Peyer's patch (tissue), 4 donors: ENCODE measurements around the gene RNF166. TPM values are rescaled to one million over a fixed set of nuclear protein-coding genes. Genes with fewer than 3 reads are reported as not detected.

Source experiments
- DNase-seq, 3 donors: peaks; one replicate each; pipeline ENCODE4 v3.0.0-alpha.2; 2017 to 2019
- H3K27ac ChIP-seq, 4 donors: fragments of 200-600 bp; sonication (generic); one replicate each; pipeline ENCODE4 v1.5.1; 2016 to 2019
- H3K27me3 ChIP-seq, 2 donors: fragments of 200-600 bp; sonication (generic); one replicate each; pipeline ENCODE4 v1.5.1; 2019
- H3K36me3 ChIP-seq, 3 donors: fragments of 200-600 bp; sonication (generic); one replicate each; pipeline ENCODE4 v1.5.1; 2016 to 2019
- H3K4me1 ChIP-seq, 4 donors: fragments of 200-600 bp; sonication (generic); one replicate each; pipeline ENCODE4 v1.5.1; 2016 to 2019
- H3K4me3 ChIP-seq, 4 donors: fragments of 200-600 bp; sonication (generic); 1 replicate in 3 of 4; 2 replicates in 1 of 4; pipeline ENCODE4 v1.5.1; 2016 to 2019; ENCODE audit warnings: mild to moderate bottlenecking in 1 of 4
- H3K9me3 ChIP-seq, 4 donors: fragments of 200-600 bp; sonication (generic); one replicate each; pipeline ENCODE4 v1.5.1; 2016 to 2019; ENCODE audit warnings: mild to moderate bottlenecking in 1 of 4
- POLR2A ChIP-seq, 2 donors: fragments of 450-650 bp; IDR thresholded peaks; one replicate each; pipeline ENCODE4 v1.5.1; 2017; ENCODE audit warnings: antibody characterized with exemption in 2 of 2, mild to moderate bottlenecking in 2 of 2, moderate library complexity in 2 of 2
- total RNA-seq, 4 donors: library from RNA; depleted of rRNA; stranded (reverse); fragments of >200 nt; gene quantifications; one replicate each; pipeline ENCODE4 v1.1.0, GENCODE V29; 2016
- TF ChIP-seq, protein P1 (sequence below), 6 experiments: fragments of 450-650 bp in 4 of 6; fragments of 200-600 bp in 2 of 6; sonication (generic) in 1 of 6; IDR thresholded peaks; one replicate each; pipeline ENCODE4 v1.5.1; 2017 to 2019; ENCODE audit warnings: antibody characterized with exemption in 6 of 6, mild to moderate bottlenecking in 3 of 6, moderate library complexity in 1 of 6

The RNF166 gene
- total RNA-seq, 4 donors from 2014 or later, result 14.5 to 64.4 (median 23.1) TPM

DNA sequence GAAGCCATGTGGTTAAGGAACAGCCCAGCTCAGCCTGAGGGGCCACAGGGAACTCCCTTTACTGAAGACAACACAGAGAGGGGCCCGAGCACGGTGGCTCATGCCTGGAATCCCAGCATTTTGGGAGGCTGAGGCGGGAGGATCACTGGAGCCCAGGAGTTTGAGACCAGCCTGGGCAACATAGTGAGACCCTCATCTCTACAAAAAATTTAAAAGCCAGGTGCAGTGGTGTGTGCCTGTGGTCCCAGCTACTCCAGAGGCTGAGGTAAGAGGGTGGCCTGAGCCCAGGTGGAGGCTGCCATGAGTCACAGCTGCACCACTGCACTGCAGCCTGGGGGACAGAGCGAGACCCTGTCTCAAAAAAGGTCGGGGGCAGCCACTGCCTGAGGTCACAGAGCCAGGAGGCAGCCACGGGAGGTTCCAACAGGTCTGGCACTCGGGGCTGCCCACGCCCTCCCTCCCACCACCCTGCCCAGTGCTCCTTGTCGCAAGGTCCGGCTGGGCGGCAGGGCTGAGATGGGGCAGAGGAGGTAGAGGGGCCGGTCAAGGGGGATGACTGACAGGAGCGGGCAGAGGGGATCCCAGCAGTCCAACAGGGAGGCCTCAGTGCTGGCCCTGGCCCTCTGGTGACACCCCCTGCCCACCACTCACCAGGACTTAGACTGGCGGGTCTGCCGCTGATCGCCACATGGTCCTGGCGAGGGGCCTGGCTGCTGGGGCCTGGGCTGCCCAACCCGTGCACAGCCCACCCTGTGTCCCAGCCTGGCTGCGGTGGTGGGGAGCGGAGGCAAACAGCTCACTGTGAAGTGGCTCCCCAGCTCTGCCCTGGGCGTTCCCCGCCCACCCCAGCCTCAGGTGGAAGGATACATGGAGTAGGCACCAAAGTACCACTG lies 58.8 kb downstream of the RNF166 start:
- DNase-seq, result no peak
- H3K4me1 ChIP-seq, result peaks cover 0 to 40% (median 22%) of the 10 kb centered on the region in 4 donors
- no peaks in the 10 kb centered on the region for H3K9me3 ChIP-seq
- no peaks in the 10 kb centered on the region for H3K27me3 ChIP-seq
- TF ChIP-seq, protein P1, sequence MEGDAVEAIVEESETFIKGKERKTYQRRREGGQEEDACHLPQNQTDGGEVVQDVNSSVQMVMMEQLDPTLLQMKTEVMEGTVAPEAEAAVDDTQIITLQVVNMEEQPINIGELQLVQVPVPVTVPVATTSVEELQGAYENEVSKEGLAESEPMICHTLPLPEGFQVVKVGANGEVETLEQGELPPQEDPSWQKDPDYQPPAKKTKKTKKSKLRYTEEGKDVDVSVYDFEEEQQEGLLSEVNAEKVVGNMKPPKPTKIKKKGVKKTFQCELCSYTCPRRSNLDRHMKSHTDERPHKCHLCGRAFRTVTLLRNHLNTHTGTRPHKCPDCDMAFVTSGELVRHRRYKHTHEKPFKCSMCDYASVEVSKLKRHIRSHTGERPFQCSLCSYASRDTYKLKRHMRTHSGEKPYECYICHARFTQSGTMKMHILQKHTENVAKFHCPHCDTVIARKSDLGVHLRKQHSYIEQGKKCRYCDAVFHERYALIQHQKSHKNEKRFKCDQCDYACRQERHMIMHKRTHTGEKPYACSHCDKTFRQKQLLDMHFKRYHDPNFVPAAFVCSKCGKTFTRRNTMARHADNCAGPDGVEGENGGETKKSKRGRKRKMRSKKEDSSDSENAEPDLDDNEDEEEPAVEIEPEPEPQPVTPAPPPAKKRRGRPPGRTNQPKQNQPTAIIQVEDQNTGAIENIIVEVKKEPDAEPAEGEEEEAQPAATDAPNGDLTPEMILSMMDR (IDR thresholded peaks at IDR 0.05), result no peak
- TF ChIP-seq POLR2A (IDR thresholded peaks at IDR 0.05), result no peak
- peaks cover 0 to 14% (median 0%) of the 10 kb centered on the region in 3 donors for H3K36me3 ChIP-seq
- H3K27ac ChIP-seq, result peak overlapping the region in 1 of 4 donors; percentile 94
- H3K4me3 ChIP-seq, result no peak overlapping the region

Other genes with a start within 250 kb of the RNF166 start
- 10 to 100 TPM; 22.8 to 47.0 (median 32.9) TPM for gene ZC3H18, start 136.0 kb downstream of the RNF166 start, total RNA-seq
- gene IL17C, start 67.8 kb downstream of the RNF166 start, total RNA-seq, result not detected
- 100 to 1,000 TPM; 131 to 162 (median 141) TPM for gene CYBA, start 55.4 kb downstream of the RNF166 start, total RNA-seq
- 100 to 1,000 TPM in 1 of 4 donors, 10 to 100 TPM in 3; 36.8 to 107 (median 60.6) TPM for gene MVD, start 43.3 kb downstream of the RNF166 start, total RNA-seq
- gene SNAI3, start 19.9 kb downstream of the RNF166 start, total RNA-seq, result under 1 TPM in 2 of 4 donors, not detected in 2; 0.70 to 0.80 TPM
- gene CTU2, start 95 bp upstream of the RNF166 start, total RNA-seq, result 10 to 100 TPM in 2 of 4 donors, 1 to 10 TPM in 2; 3.9 to 25.1 (median 9.3) TPM
- gene PIEZO1, start 78.8 kb upstream of the RNF166 start, total RNA-seq, result 100 to 1,000 TPM in 3 of 4 donors, 10 to 100 TPM in 1; 76.9 to 218 (median 183) TPM
- gene CDT1, start 97.4 kb upstream of the RNF166 start, total RNA-seq, result 10 to 100 TPM in 2 of 4 donors, 1 to 10 TPM in 2; 7.9 to 28.1 (median 10.1) TPM
- gene APRT, start 105.5 kb upstream of the RNF166 start, total RNA-seq, result 100 to 1,000 TPM; 109 to 190 (median 122) TPM
- 100 to 1,000 TPM in 3 of 4 donors, 10 to 100 TPM in 1; 46.4 to 180 (median 133) TPM for gene GALNS, start 150.5 kb upstream of the RNF166 start, total RNA-seq
- 10 to 100 TPM; 20.4 to 47.9 (median 35.4) TPM for gene TRAPPC2L, start 150.7 kb upstream of the RNF166 start, total RNA-seq
- gene PABPN1L, start 160.3 kb upstream of the RNF166 start, total RNA-seq, result not detected